ENCODE measurements around the gene ILF3. TPM values are rescaled to one million over a fixed set of nuclear protein-coding genes. Genes with fewer than 3 reads are reported as not detected.

Gene ILF3
- total RNA-seq, 1 experiment from 2014 or later = 326 TPM

DNA sequence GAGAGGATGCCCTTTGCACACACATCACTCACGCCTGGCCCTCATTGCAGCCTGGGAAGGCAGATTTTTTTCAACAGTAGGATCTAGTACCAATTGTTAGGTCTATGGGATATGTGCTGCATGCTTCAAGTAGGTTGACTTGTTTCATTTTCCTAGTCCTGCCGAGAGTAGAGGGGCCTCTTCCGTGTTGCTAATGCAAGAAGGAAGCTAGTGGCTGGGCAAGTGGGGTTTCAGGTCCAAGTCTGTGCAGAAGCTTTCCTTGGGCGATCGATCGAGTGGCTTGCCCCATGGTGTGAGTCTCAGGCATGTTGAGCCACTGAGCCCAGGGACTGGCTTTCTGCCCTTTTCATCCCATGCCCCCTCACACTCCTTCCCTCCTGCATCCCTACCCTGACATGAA, 13.7 kb downstream of the ILF3 start:
- intact Hi-C loops (cut with micrococcal nuclease; ENCODE audit: unreplicated experiment) = no loop called here
- Histone ChIP-seq H3K4me3 (no peak overlapping the region), H3K9me2 (ENCODE audit: insufficient read depth) (no peaks in the 10 kb centered on the region), H3K79me2 (ENCODE audit: low read depth) (peaks cover 100% of the 10 kb centered on the region), H3K9me3 (ENCODE audit: insufficient read depth, low read depth) (no peaks in the 10 kb centered on the region), H3K4me2 (no peak overlapping the region), H4K20me1 (ENCODE audit: insufficient read depth) (peaks cover 99% of the 10 kb centered on the region), H3K27me3 (ENCODE audit: insufficient read depth, low read depth) (no peaks in the 10 kb centered on the region), H3K4me1 (replicated peaks; ENCODE audit: insufficient read depth) (no peaks in the 10 kb centered on the region), H2AFZ (no peak overlapping the region), H3F3A (ENCODE audit: insufficient read depth, low read depth) (peaks cover 79% of the 10 kb centered on the region), H3K36me3 (ENCODE audit: low read depth) (peaks cover 32% of the 10 kb centered on the region), H3K27ac (no peak overlapping the region)
- no peak for TF ChIP-seq EZH2 (IDR thresholded peaks at IDR 0.05; ENCODE audit: low read depth)
- TF ChIP-seq, protein P1, sequence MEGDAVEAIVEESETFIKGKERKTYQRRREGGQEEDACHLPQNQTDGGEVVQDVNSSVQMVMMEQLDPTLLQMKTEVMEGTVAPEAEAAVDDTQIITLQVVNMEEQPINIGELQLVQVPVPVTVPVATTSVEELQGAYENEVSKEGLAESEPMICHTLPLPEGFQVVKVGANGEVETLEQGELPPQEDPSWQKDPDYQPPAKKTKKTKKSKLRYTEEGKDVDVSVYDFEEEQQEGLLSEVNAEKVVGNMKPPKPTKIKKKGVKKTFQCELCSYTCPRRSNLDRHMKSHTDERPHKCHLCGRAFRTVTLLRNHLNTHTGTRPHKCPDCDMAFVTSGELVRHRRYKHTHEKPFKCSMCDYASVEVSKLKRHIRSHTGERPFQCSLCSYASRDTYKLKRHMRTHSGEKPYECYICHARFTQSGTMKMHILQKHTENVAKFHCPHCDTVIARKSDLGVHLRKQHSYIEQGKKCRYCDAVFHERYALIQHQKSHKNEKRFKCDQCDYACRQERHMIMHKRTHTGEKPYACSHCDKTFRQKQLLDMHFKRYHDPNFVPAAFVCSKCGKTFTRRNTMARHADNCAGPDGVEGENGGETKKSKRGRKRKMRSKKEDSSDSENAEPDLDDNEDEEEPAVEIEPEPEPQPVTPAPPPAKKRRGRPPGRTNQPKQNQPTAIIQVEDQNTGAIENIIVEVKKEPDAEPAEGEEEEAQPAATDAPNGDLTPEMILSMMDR (conservative IDR thresholded peaks at IDR 0.05) = no peak
- CTCF ChIA-PET = no interaction called here
- BruUV-seq (replicated peaks) = no TSS peak
- POLR2A ChIA-PET (ENCODE audit: unreplicated experiment) = no interaction called here
- no peak for DNase-seq

DNA sequence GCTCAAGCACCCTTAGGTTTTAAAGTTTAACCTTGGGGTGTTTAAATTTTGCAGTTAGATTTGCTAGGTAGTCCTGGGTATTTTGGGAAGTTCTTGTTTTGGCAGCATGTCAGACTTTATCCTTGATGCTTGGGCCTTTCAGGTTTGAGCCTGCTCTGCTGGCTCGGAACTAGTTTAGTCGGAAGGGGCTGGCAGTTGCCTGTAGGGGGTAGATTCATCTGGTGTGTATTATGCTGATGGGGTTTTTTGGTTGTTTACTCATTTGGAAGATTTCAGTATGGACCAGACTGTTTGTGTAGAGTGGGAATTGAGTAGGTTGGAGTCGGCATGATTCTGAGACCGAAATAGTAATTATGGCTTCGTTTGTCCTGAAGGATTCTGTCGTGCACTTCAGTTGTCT, 15.1 kb downstream of the ILF3 start:
- no peak overlapping the region for H3K27ac ChIP-seq
- CTCF ChIA-PET = interaction anchor here (0.6 kb wide), 1 partner anchor 257 kb away, joined by 6 read pairs; no protein-coding TSS in a partner anchor

DNA sequence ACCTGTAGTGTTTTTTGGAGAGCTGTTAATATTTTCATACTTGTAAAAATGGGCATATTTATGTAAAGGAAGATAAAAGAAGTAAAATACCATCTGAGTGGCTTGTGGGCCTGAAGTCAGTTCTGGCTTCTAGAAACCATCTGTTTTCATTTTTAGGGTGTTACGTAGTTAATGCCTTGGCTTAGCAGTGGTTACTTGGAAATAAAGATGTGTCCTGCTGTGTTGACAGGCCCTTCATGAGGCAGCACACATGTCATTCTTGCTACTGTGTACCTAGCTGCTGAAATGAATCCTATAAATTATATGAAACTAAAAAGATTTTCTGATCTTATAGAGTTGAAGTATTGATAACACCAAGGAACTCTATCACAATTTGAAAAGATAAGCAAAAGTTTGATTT, 16.0 kb downstream of the ILF3 start:
- Histone ChIP-seq H3K4me3 (no peak overlapping the region), H3K9me2 (ENCODE audit: insufficient read depth) (no peaks in the 10 kb centered on the region), H2AFZ (no peak overlapping the region), H3K79me2 (ENCODE audit: low read depth) (peaks cover 99% of the 10 kb centered on the region), H3K27ac (no peak overlapping the region), H4K20me1 (ENCODE audit: insufficient read depth) (peaks cover 100% of the 10 kb centered on the region), H3K27me3 (ENCODE audit: insufficient read depth, low read depth) (no peaks in the 10 kb centered on the region), H3K9me3 (ENCODE audit: insufficient read depth, low read depth) (no peaks in the 10 kb centered on the region), H3F3A (ENCODE audit: insufficient read depth, low read depth) (peaks cover 85% of the 10 kb centered on the region), H3K36me3 (ENCODE audit: low read depth) (peaks cover 47% of the 10 kb centered on the region), H3K4me2 (no peak overlapping the region), H3K4me1 (replicated peaks; ENCODE audit: insufficient read depth) (no peaks in the 10 kb centered on the region)
- intact Hi-C loops (cut with micrococcal nuclease; ENCODE audit: unreplicated experiment) = no loop called here
- CTCF ChIA-PET = no interaction called here
- POLR2A ChIA-PET (ENCODE audit: unreplicated experiment) = no interaction called here
- BruUV-seq (replicated peaks) = no TSS peak
- DNase-seq = no peak
- TF ChIP-seq EZH2 (IDR thresholded peaks at IDR 0.05; ENCODE audit: low read depth) = no peak
- TF ChIP-seq, protein P1 (conservative IDR thresholded peaks at IDR 0.05) = no peak

More for the DNA sequence above, 15.1 kb downstream of the ILF3 start:
- Histone ChIP-seq H3K36me3 (ENCODE audit: low read depth) (peaks cover 41% of the 10 kb centered on the region), H3K9me3 (ENCODE audit: insufficient read depth, low read depth) (no peaks in the 10 kb centered on the region), H2AFZ (no peak overlapping the region), H3K79me2 (ENCODE audit: low read depth) (peaks cover 100% of the 10 kb centered on the region), H4K20me1 (ENCODE audit: insufficient read depth) (peaks cover 99% of the 10 kb centered on the region), H3K4me2 (no peak overlapping the region), H3K9me2 (ENCODE audit: insufficient read depth) (no peaks in the 10 kb centered on the region), H3K4me1 (replicated peaks; ENCODE audit: insufficient read depth) (no peaks in the 10 kb centered on the region), H3K4me3 (no peak overlapping the region), H3K27me3 (ENCODE audit: insufficient read depth, low read depth) (no peaks in the 10 kb centered on the region), H3F3A (ENCODE audit: insufficient read depth, low read depth) (peaks cover 80% of the 10 kb centered on the region)
- no peak for TF ChIP-seq EZH2 (IDR thresholded peaks at IDR 0.05; ENCODE audit: low read depth)
- TF ChIP-seq, protein P1 (conservative IDR thresholded peaks at IDR 0.05) = no peak
- BruUV-seq (replicated peaks) = no TSS peak
- DNase-seq = no peak
- POLR2A ChIA-PET (ENCODE audit: unreplicated experiment) = no interaction called here
- intact Hi-C loops (cut with micrococcal nuclease; ENCODE audit: unreplicated experiment) = no loop called here

All from PC-9 (cell line).